ENCODE measurements around the gene KCNAB2.
A peak's percentile ranks its signal among the peaks of the same experiment; 100 is the strongest.
"Not testable (repeated sequence)": the region's sequence is repeated elsewhere in the genome, so short reads cannot be mapped to it uniquely, and the experiment has no call there.

KCNAB2 gene

DNA sequence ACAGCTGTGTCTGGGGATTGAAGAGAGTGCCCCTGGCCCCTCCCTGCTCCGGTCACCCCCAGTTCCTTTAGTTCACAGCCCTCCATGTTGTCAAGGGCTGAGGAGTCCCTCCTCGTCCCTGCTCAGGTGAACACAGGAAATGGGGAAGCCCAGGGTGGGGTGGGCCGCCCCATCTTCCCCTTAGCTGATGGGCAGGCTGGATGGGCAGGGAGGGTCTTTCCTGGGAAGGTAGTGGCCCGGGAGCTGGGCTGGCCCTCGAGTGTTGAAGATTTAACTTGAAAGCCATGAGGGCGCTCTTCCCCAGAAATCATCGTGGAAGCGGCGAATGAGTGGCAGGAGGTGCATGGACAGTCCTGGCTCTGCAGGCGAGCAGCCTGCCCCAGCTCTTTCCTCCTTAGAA lies 35.1 kb upstream of the KCNAB2 start:
- DNase-seq (ENCODE audit: low spot score), result no peak

DNA sequence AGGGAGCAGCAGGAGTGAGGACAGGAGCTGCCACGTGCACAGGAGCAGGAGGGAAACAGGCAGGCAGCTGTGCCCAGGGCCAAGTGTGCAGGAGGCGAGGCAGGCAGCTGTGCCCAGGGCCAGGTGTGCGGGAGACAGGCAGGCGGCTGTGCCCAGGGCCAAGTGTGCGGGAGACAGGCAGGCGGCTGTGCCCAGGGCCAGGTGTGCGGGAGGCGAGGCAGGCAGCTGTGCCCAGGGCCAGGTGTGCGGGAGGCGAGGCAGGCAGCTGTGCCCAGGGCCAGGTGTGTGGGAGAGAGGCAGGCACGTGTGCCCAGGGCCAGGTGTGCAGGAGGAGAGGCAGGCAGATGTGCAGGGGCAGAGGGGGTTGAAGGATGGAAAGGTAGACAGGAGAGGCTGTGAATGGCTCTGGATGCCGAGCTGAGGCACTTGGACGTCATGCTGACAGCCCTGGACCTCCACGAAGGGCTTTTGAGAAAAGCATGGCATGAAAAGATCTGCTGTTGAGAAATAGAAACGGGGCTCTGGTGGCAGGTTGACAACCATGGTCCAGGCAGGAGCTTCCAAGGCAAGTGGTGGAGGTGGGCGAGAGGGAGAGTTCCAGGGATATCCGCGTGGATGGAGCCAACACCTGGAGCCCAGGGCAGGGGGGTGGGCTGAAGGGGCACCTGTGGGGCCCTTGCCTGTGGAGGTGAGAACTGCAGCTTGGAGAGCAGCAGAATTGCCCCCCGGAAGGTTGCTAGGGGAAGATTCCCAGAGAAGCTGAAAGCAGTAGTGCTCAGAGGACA lies 34.3 kb upstream of the KCNAB2 start:
- DNase-seq (ENCODE audit: low spot score), result no peak

DNA sequence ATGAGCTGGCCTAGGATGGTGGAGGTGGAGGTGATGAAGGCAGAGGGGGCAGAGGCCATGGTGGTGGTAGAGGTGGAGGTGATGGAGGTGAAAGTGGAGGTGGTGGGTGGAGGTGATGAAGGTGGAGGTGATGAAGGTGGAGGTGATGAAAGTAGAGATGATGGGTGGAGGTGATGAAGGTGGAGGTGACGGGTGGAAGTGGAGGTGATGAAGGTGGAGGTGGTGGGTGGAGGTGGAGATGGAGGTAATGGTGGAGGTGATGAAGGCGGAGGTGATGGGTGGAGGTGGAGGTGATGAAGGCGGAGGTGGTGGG lies 33.8 kb upstream of the KCNAB2 start:
- DNase-seq (ENCODE audit: low spot score), result no peak

DNA sequence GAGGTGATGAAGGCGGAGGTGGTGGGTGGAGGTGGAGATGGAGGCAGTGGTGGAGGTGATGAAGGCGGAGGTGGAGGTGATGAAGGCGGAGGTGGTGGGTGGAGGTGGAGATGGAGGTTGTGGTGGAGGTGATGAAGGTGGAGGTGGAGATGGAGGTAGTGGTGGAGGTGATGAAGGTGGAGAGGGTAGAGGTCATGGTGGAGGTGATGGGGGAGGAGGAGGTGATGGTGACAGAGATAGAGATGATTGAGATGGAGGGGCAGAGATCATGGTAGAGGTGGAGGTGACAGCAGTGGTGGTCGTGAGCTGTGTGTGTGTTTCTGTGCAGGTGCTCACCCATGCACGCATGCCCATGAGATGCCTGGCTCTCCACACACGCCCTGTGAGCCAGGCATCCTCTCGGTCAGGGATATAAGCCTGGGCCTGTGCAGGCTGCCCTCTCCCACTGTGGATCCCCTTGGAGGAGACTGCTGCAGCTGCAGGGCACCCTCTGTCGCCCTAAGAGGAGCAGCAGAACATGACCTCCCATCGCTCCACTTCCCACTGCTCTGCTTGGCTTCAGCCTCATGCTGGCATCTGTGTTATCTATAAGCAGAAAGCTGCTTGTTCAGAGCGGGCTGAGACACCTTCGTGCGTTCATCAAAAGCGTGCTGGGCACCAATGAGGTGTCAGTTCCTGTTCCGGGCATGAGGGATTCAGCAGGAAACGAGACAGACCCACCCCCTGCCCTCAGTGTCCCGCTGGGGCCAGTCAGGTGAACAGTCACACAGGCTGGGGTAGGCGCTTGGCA lies 33.0 kb upstream of the KCNAB2 start:
- DNase-seq (ENCODE audit: low spot score), result no peak

DNA sequence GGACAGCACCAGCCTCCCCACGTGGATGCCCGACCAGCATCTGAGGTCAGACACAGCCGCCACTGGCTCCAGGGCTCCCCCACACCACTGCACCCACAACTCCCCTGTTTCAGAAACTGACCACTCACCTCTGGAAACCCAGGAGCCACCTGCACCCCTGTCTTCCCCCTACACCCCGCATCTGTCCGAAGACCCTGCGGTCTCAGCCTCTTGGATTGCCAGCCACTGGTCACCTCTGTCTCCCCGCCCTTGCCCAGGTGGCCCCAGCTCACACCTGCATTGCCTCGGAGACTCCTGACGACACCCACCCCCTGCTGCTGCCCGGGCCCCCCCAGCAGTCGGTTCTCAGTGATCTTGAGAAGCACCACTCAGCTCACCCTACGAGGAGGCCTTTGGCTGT lies 32.2 kb upstream of the KCNAB2 start:
- DNase-seq (ENCODE audit: low spot score), result no peak

DNA sequence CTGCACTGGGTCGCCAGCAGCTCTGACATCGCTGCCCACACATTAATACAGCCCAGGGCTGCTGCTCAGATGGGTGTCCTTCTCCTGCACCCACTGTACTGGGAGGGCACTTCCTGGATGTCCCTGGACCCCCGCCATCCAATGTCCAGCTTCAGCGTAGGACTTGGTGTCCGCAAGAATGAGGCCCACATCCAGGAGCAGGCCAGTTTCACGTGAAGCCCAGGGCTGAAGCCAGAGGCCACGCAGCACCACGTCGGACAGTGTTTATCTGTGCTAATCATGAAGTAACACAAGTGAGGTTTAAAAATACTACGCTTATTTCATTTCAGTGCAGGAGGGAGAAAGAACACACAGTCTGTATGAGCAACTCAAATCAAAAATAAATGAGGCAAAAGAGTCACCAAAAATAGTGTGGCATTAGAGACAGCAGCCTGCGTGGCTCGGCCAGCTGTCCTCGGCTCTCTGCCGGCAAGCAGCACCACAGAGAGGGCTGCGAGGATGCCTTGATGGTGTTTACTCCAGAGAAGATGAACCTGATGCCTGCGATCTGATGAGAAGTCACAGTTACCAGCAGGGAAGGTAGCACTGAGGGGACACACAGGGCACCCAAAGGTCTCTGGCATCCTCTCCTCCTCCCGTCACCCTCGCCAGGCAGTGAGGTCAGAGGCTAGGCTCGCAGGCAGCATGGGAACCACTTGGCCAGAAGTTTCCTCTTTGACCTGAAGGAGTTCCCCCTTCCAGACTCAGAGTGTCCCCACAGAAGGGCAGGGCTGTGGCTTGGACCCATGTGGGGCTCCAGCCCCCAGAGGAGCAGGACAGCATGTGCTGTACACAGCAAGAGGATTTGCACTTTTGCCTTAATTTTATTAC lies 31.3 kb upstream of the KCNAB2 start:
- DNase-seq (ENCODE audit: low spot score), result no peak

DNA sequence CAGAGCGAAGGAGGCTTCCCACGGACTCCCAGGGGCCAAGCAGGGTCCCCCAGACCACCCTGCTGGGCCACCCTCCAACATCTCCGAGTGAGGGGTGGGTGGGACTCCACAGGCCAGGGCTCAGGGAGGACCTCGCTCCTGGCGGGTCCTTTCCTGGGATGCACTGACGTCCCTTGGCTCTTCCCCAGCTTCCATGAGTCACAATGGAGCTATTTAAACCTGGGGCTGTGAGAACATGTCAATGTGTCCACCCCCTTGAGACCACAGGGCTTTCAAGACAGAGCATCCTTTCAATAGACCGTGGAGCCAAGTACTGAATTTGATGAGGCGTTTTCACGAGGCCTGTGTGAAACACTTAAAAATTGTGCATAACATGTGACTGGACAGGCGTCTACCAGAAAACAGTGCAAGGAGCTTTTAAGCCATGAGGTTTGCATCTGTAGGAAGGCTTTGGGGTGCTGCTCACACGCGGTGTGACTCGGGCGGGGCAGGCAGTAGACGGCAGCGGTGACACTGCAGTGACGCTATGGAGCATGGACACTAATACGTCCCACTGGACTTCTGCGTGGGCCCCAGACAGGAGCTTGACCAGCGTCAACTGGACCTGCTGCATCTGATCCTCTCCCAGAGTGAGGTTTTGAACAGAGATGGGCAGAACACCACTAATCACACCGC lies 29.4 kb upstream of the KCNAB2 start:
- DNase-seq (ENCODE audit: low spot score), result peak; percentile 34

DNA sequence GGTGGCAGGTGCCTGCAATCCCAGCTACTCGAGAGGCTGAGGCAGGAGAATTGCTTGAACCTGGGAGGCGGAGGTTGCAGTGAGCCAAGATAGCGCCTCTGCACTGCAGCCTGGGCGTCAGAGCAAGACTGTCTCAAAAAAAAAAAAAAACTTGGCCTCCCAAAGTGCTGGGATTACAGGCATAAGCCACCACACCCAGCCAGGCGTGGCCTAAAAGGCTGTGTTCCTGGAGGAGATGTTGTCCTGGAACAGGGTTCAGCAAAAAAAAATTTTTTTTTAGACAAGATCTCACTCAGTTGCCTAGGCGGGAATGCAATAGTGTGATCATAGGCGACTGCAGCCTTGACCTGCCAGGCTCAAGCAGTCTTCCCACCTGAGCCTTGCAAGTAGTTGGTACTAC lies 28.0 kb upstream of the KCNAB2 start:
- DNase-seq (ENCODE audit: low spot score), result not testable (repeated sequence)

DNA sequence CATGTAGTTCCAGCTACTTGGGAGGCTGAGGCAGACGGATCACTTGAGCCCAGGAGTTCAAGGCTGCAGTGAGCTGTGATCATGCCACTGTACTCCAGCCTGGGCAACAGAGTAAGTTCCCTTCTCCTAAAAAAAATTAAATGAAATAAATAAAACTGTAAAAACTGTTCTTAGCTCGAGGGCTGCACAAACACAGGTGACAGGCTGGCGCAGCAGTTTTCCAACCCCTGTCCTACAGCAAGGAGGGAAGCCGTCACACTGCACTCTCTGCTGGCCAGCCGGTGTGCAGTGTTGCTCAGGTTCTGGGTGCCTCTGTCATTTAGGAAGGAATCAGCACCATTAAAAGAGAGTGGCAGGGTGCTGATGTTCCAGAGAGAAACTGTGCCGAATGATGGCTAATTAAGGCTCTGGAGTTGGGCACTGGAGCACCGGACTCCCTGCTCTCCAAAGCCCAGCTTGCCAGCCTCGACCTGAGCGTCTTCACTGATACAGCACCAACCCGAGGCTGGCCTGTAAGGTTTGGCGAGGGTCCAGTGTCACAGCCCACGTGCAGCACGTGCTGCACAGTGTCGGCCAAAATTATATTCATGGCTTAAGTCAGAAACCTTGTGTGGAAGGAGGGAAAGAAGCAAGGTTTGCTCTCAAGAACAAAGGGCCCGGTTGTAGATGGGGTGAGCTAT lies 26.4 kb upstream of the KCNAB2 start:
- DNase-seq (ENCODE audit: low spot score), result no peak

DNA sequence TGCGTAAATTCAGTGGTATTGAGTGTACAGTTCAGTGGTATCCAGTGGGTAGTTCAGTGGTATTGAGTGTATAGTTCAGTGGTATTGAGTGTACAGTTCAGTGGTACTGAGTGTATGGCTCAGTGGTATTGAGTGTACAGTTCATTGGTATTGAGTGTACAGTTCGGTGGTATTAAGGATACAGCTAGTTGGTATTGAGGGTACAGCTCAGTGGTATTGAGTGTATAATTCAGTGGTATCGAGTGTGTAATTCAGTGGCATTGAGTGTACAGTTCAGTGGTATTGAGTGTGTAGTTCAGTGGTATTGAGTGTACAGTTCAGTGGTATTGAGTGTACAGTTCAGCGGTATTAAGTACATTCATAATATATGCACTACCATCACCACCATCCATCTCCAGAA lies 23.5 kb upstream of the KCNAB2 start:
- DNase-seq (ENCODE audit: low spot score), result no peak

DNA sequence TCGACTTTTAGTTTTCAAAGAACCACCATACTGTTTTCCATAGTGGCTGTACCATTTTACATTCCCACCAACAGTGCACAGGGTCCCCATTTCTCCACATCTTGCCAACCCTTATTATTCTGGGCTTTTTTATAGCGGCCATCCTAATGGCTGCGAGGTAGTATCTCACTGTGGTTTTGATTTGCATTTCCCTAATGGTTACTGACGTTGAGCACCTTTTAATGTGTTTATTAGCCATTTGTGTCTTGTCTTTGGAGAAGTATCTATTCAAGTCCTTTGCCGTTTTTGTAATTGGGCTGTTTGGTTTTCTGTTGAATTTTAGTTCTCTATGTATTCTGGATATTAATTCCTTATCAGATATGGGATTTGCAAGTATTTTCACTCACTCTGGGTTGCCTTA lies 22.3 kb upstream of the KCNAB2 start:
- no peak for DNase-seq (ENCODE audit: low spot score)

DNA sequence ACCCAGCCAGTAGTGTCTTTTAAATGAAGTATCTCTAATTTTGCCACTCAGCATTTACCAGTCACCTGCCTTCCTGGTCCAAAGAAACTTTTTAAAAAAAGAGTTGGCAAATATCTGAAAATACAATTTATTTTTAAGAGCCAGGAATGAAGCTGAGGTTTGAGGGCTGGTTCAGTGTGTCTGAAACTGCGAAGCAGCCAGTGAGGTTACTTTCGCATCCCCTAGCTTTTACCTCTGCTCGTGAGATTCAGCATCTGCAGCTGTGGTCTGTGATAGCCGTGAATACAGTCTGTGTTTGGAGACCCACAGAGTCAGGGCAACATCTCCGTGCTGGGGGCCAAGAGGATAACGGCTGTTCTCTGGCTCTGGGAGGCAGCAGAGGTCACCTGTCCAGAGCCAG lies 21.3 kb upstream of the KCNAB2 start:
- no peak for DNase-seq (ENCODE audit: low spot score)

DNA sequence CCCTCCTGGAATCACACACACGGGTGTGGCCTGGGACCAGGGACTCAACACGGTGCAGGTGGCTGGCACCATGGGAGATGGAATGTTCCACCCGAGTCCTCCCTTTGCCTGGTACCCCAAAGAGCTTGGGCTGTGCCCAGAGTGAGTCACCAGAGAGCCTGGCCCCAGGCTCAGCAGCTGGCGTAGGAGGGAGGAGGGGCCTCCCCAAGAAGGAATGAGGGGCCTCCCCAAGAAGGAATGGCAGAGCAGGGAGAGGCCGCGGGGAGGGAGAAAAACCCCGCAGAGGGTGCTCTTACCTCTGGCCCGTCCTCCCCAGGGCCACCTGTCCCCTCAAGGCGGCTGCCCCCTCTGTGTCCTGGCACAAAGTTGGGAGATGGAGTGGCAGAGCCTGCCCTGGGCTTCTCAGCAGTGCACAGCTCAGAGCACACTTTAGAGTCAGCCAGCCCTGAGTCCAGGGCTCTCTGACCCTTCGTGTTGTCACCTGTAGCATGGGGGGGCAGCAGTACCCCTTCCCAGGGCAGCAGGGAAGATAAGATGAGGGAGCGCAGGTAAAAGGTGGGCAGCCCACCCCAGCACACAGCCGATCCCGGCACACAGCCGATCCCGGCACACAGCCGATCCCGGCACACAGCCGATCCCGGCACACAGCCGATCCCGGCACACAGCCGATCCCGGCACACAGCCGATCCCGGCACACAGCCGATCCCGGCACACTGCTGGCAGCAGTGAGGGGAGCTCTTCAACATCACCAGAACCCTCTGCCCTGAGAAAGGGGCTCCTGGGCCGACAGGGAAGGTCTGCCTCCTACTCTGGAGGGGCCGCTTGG lies 20.2 kb upstream of the KCNAB2 start:
- no peak for DNase-seq (ENCODE audit: low spot score)

DNA sequence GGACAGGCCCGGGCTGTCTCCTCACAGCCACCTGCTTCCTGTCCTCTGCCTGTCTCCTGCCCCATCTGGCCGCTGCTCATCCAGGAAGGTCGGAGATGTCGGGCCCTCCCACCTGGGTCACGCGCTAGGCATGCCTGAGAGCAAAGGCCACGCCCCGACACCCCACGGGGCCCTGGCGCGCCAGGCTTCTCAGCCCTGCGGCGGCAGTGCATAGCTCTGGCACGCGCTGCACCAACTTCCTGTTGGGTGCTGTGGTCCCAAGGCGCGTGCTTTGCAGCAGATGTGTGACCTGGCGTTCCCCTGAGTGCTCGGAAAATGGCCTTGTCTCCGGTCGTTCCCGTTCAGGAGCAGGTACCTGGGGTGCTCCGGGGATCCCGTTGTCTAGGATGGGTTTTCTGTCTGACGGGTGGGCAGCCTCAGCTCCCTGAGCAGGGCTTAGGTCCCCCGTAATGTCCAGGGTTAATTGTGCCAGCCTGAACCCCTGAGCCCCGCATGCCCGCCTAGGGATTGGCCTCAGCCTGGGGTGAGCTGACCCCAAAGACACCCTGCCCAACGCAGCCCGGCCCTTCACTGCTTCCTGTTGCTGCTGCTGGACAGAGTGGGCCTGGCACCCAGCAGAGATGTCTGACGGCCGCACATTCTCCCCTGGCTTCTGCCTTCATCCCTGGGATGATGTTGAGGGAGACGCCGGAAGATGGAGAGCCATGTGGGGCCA lies 19.4 kb upstream of the KCNAB2 start:
- peak; percentile 78 for DNase-seq (ENCODE audit: low spot score)

DNA sequence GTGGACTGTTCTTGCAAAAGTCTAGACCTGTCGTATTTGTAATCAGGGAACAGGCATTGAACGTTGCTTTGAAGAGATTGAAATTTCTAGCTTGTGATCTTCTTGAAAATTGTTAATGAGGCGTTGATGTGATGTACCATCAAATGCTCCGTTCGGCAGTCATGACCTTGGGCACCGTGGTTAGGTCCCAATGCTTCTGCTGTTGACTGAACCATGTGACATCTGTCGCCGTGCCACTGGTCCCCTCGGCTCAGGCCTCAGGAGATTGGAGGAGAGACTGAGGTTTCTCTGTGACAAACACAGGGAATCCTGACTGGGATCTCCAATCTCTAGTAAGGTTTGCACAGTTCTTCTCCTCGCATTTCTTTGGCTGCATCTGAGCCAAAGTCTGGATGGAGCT lies 18.1 kb upstream of the KCNAB2 start:
- no peak for DNase-seq (ENCODE audit: low spot score)

DNA sequence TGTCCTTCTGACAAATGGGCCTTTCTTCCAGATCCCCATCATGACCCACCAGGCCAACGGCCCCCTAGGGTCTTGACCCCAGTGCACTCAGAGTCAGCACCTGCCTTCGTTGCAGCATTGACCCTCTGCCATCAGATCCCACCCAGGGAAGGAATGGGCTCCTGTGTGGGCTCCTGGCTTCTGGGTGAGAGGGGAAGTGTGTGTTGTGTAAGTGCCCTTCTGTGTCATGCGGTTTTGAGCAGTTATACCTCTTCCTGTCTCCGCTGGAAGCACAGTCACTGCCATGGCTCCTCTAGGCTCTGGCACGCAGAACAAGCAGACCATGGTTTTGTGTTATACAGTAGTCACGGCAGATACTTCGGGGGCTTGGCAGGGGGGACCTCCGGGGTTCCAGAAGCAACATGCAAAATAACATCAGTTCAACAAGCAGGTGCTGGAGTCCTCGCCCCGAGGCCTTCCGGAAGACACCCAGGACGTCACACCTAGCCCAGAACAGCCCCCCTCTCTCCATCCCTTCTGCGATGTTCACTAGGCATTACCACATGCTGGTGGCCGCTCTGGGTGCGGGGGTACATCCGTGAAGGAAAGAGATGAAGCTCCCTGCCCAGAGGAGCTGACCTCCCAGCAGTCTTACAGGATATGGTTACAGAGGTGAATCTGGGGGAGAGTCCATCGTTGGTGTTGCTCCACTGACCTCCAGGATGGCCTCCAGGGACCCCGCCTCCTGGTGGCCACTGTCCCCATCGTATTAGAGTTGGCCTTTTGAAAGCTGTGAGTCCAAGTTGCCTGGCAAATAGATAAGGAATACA lies 17.4 kb upstream of the KCNAB2 start:
- no peak for DNase-seq (ENCODE audit: low spot score)

DNA sequence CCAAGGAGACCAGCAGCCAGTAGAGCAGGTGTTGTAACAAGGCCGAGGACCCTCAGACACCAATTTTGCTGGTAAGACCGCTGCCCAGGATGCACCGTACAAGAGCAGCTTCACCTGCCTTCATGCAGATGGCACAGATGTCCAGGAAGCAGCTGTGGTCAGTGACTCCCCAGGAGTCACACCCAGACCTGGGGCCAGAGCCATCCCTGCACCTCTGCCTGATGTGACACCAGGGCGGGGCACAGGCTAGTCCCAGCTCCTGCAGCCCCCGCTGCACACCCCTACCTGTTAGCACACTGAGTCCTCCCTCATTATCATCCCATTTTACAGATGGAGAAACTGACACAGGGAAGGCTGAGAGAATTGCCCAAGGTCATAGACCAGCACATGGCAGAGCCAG lies 16.3 kb upstream of the KCNAB2 start:
- DNase-seq (ENCODE audit: low spot score), result no peak

DNA sequence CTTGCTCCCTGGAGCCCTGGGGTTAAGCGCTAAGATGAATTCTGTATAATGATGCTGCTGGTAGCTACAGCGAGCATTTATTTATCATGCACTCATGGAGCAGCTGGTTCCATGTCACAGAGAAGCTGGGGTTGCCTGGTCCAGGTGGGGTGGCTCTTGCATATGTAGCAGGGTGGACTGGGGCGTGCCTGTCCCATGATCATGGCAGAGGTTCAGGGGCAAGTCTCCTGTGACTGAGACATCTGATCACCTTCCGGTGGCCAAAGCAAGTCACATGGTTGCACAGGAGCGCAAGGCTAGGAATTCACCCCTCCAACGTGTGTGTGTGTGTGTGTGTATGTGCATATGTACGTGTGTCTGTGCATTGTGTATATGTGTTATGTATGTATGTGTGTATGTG lies 15.6 kb upstream of the KCNAB2 start:
- DNase-seq (ENCODE audit: low spot score), result no peak

DNA sequence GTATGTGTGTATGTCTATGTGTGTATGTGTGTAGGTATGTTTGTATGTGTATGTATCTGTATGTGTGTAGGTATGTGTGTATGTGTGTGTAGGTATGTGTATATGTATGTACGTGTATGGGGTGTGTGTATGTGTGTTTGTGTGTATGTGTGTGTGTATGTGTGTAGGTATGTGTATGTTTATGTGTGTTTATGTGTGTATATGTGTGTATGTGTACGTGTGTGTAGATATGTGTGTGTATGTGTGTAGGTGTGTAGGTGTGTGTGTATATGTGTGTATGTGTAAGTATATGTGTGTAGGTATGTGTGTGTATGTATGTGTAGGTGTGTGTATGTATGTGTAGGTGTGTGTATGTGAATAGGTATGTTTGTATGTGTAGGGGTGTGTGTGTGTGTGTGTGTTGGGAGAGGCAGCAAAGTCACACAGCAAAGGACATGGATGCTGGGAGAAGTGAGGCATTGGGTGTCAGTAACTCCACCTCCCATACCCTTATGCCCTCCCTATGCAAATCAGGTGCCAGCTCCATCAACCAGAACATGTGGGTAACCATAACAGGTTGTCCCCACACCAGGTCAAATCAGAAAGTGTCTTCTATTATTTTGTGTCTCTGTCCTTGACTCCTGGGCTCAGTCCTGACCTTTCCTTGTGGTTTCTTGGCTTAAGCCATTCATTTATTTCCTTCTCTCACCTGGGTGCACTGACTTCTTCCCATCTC lies 15.0 kb upstream of the KCNAB2 start:
- DNase-seq (ENCODE audit: low spot score), result no peak
